Measurements from ENCODE around the gene CDR2.

Gene CDR2

GRCh38 chr16:22316411-22316811, 58.0 kb downstream of the CDR2 start:
- H3K4me3 ChIP-seq (ENCODE audit: extremely low read depth, insufficient read depth, low read length, poor library complexity, severe bottlenecking), result no peak overlapping the region
- no peaks in the 10 kb centered on the region for H3K4me1 ChIP-seq (ENCODE audit: control insufficient read depth, insufficient read depth, low read length, poor library complexity, severe bottlenecking)
- 91 to 96% methylated on average over 8 to 9 of the region's 9 CpGs for WGBS, 2 experiments (ENCODE audit: insufficient coverage in 2 of 2)
- H3K27ac ChIP-seq (ENCODE audit: low read depth, low read length, severe bottlenecking), result no peak overlapping the region
- H3K9me3 ChIP-seq (ENCODE audit: control insufficient read depth, low read length), result no peaks in the 10 kb centered on the region
- H3K36me3 ChIP-seq (ENCODE audit: control insufficient read depth, insufficient read depth, low read length), result peaks cover 64% of the 10 kb centered on the region

- no peak overlapping the region for H3K27ac ChIP-seq (ENCODE audit: low read depth, low read length, severe bottlenecking)
- WGBS, 2 experiments (ENCODE audit: insufficient coverage in 2 of 2), result 100% methylated on average over 1 of the region's 1 CpG; no CpG with 5 or more reads in 1 of the 2 experiments
- H3K9me3 ChIP-seq (ENCODE audit: control insufficient read depth, low read length), result no peaks in the 10 kb centered on the region
- H3K4me3 ChIP-seq (ENCODE audit: extremely low read depth, insufficient read depth, low read length, poor library complexity, severe bottlenecking), result no peak overlapping the region
- peaks cover 64% of the 10 kb centered on the region for H3K36me3 ChIP-seq (ENCODE audit: control insufficient read depth, insufficient read depth, low read length)
- no peaks in the 10 kb centered on the region for H3K4me1 ChIP-seq (ENCODE audit: control insufficient read depth, insufficient read depth, low read length, poor library complexity, severe bottlenecking)
Measured at GRCh38 chr16:22315979-22316378, 58.4 kb downstream of the CDR2 start.

- Histone ChIP-seq H3K9me3 (ENCODE audit: control insufficient read depth, low read length) (no peaks in the 10 kb centered on the region), H3K36me3 (ENCODE audit: control insufficient read depth, insufficient read depth, low read length) (peaks cover 57% of the 10 kb centered on the region), H3K4me1 (ENCODE audit: control insufficient read depth, insufficient read depth, low read length, poor library complexity, severe bottlenecking) (no peaks in the 10 kb centered on the region), H3K27ac (ENCODE audit: low read depth, low read length, severe bottlenecking) (no peak overlapping the region), H3K4me3 (ENCODE audit: extremely low read depth, insufficient read depth, low read length, poor library complexity, severe bottlenecking) (no peak overlapping the region)
- WGBS, 2 experiments (ENCODE audit: insufficient coverage in 2 of 2), result 93 to 97% methylated on average over 27 to 34 of the region's 37 CpGs
Measured at GRCh38 chr16:22314661-22315626, 59.5 kb downstream of the CDR2 start.

GRCh38 chr16:22313876-22314470, 60.4 kb downstream of the CDR2 start:
- Histone ChIP-seq H3K27ac (ENCODE audit: low read depth, low read length, severe bottlenecking) (no peak overlapping the region), H3K9me3 (ENCODE audit: control insufficient read depth, low read length) (no peaks in the 10 kb centered on the region), H3K4me1 (ENCODE audit: control insufficient read depth, insufficient read depth, low read length, poor library complexity, severe bottlenecking) (no peaks in the 10 kb centered on the region), H3K4me3 (ENCODE audit: extremely low read depth, insufficient read depth, low read length, poor library complexity, severe bottlenecking) (no peak overlapping the region), H3K36me3 (ENCODE audit: control insufficient read depth, insufficient read depth, low read length) (peaks cover 65% of the 10 kb centered on the region)
- 96 to 100% methylated on average over 7 to 9 of the region's 10 CpGs for WGBS, 2 experiments (ENCODE audit: insufficient coverage in 2 of 2)

- no peak overlapping the region for H3K4me3 ChIP-seq (ENCODE audit: extremely low read depth, insufficient read depth, low read length, poor library complexity, severe bottlenecking)
- H3K9me3 ChIP-seq (ENCODE audit: control insufficient read depth, low read length), result no peaks in the 10 kb centered on the region
- 96% methylated on average over 12 to 15 of the region's 23 CpGs for WGBS, 2 experiments (ENCODE audit: insufficient coverage in 2 of 2)
- no peak overlapping the region for H3K27ac ChIP-seq (ENCODE audit: low read depth, low read length, severe bottlenecking)
- peaks cover 73% of the 10 kb centered on the region for H3K36me3 ChIP-seq (ENCODE audit: control insufficient read depth, insufficient read depth, low read length)
- no peaks in the 10 kb centered on the region for H3K4me1 ChIP-seq (ENCODE audit: control insufficient read depth, insufficient read depth, low read length, poor library complexity, severe bottlenecking)
Measured at GRCh38 chr16:22312897-22313781, 61.3 kb downstream of the CDR2 start.

- Histone ChIP-seq H3K9me3 (ENCODE audit: control insufficient read depth, low read length) (no peaks in the 10 kb centered on the region), H3K36me3 (ENCODE audit: control insufficient read depth, insufficient read depth, low read length) (peaks cover 74% of the 10 kb centered on the region)
Measured at GRCh38 chr16:22311520-22311919, 62.9 kb downstream of the CDR2 start.

GRCh38 chr16:22308824-22309520, 65.4 kb downstream of the CDR2 start:
- Histone ChIP-seq H3K4me3 (ENCODE audit: extremely low read depth, insufficient read depth, low read length, poor library complexity, severe bottlenecking) (no peak overlapping the region), H3K4me1 (ENCODE audit: control insufficient read depth, insufficient read depth, low read length, poor library complexity, severe bottlenecking) (no peaks in the 10 kb centered on the region), H3K36me3 (ENCODE audit: control insufficient read depth, insufficient read depth, low read length) (peaks cover 78% of the 10 kb centered on the region), H3K27ac (ENCODE audit: low read depth, low read length, severe bottlenecking) (no peak overlapping the region), H3K9me3 (ENCODE audit: control insufficient read depth, low read length) (no peaks in the 10 kb centered on the region)
- WGBS, 2 experiments (ENCODE audit: insufficient coverage in 2 of 2), result 97 to 98% methylated on average over 21 to 22 of the region's 24 CpGs

More at GRCh38 chr16:22311520-22311919, 62.9 kb downstream of the CDR2 start:
- Histone ChIP-seq H3K27ac (ENCODE audit: low read depth, low read length, severe bottlenecking) (no peak overlapping the region), H3K4me1 (ENCODE audit: control insufficient read depth, insufficient read depth, low read length, poor library complexity, severe bottlenecking) (no peaks in the 10 kb centered on the region), H3K4me3 (ENCODE audit: extremely low read depth, insufficient read depth, low read length, poor library complexity, severe bottlenecking) (no peak overlapping the region)
- 100% methylated on average over 2 to 3 of the region's 4 CpGs for WGBS, 2 experiments (ENCODE audit: insufficient coverage in 2 of 2)

GRCh38 chr16:22307838-22308237, 66.6 kb downstream of the CDR2 start:
- H3K27ac ChIP-seq (ENCODE audit: low read depth, low read length, severe bottlenecking), result no peak overlapping the region
- peaks cover 75% of the 10 kb centered on the region for H3K36me3 ChIP-seq (ENCODE audit: control insufficient read depth, insufficient read depth, low read length)
- no peak overlapping the region for H3K4me3 ChIP-seq (ENCODE audit: extremely low read depth, insufficient read depth, low read length, poor library complexity, severe bottlenecking)
- no peaks in the 10 kb centered on the region for H3K9me3 ChIP-seq (ENCODE audit: control insufficient read depth, low read length)
- H3K4me1 ChIP-seq (ENCODE audit: control insufficient read depth, insufficient read depth, low read length, poor library complexity, severe bottlenecking), result no peaks in the 10 kb centered on the region
- 96 to 100% methylated on average over 2 to 9 of the region's 10 CpGs for WGBS, 2 experiments (ENCODE audit: insufficient coverage in 2 of 2)

GRCh38 chr16:22306788-22307187, 67.6 kb downstream of the CDR2 start:
- peaks cover 76% of the 10 kb centered on the region for H3K36me3 ChIP-seq (ENCODE audit: control insufficient read depth, insufficient read depth, low read length)
- no peaks in the 10 kb centered on the region for H3K9me3 ChIP-seq (ENCODE audit: control insufficient read depth, low read length)
- peaks cover 4% of the 10 kb centered on the region for H3K4me1 ChIP-seq (ENCODE audit: control insufficient read depth, insufficient read depth, low read length, poor library complexity, severe bottlenecking)
- H3K27ac ChIP-seq (ENCODE audit: low read depth, low read length, severe bottlenecking), result no peak overlapping the region
- WGBS, 2 experiments (ENCODE audit: insufficient coverage in 2 of 2), result 99 to 100% methylated on average over 8 of the region's 9 CpGs
- no peak overlapping the region for H3K4me3 ChIP-seq (ENCODE audit: extremely low read depth, insufficient read depth, low read length, poor library complexity, severe bottlenecking)

GRCh38 chr16:22304411-22304810, 70.0 kb downstream of the CDR2 start:
- no peaks in the 10 kb centered on the region for H3K9me3 ChIP-seq (ENCODE audit: control insufficient read depth, low read length)
- H3K4me3 ChIP-seq (ENCODE audit: extremely low read depth, insufficient read depth, low read length, poor library complexity, severe bottlenecking), result no peak overlapping the region
- peaks cover 72% of the 10 kb centered on the region for H3K36me3 ChIP-seq (ENCODE audit: control insufficient read depth, insufficient read depth, low read length)
- 99 to 100% methylated on average over 4 of the region's 4 CpGs for WGBS, 2 experiments (ENCODE audit: insufficient coverage in 2 of 2)
- no peak overlapping the region for H3K27ac ChIP-seq (ENCODE audit: low read depth, low read length, severe bottlenecking)
- H3K4me1 ChIP-seq (ENCODE audit: control insufficient read depth, insufficient read depth, low read length, poor library complexity, severe bottlenecking), result peaks cover 4% of the 10 kb centered on the region
